ENCODE results near the gene CRB2.

Gene CRB2

DNA sequence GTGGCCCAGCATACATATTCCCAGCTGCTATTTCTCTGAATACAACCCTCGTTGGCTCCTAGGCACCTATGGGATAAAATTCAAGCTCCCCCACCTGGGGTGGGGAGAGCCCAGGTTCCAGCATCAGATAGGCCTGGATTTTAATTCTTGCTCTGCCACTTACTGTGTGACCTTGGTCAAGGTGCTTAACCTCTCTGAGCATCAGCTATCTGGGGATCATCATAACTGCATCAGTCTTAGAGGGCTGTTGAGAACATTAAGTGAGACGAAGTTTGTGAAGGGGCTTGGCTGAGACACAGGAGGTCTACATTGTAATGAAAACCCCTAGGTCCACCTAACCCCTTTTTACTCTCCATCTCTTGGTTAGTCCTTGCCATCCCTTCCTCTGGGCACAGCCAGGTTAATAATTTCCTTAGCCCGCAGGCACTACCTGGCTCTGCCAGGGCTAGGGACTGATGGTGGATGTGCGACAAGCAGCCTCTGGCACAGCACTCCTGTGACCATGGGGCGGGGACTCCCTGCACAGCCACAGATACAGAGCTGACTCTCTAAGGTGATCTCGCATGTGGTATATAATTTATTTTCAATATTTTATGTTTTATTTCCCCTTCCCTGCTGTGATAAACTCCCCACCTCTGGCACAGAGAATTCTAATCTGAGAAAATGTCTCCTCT lies 68.7 kb downstream of the CRB2 start:
- DNase-seq: no peak

- no peak for DNase-seq
These were observed 69.3 kb downstream of the CRB2 start for GRCh38 chr9:123425261-123425821.

GRCh38 chr9:123425836-123426365 lies 69.9 kb downstream of the CRB2 start:
- no peak for DNase-seq

DNA sequence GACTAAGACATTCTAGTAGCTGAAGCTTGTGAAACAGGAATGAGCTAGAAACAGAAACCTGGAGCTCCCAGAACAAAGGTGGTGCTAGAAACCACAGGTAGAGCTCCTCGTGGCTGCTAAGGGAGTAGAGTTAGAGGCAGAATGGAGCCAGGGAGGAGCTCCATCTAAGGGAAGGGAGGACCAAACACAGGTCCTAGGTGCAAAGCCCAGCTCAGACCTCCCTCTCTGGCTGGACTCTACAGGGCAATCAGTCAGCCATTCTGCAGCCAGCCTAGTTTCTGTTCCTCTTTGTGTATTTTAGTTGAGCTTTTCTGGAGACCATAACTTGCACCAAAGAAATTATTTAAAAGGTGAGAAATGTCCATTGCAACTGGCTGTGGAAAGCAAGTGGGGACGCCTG lies 70.4 kb downstream of the CRB2 start:
- no peak for DNase-seq

All from activated CD8-positive, alpha-beta memory T cell treated with anti-CD3 and anti-CD28 coated beads, Interleukin-2, amount 50 U/mL, for 48 hours (primary cell).